Hepatocyte (in vitro differentiated cells): ENCODE measurements around the gene CNIH2. TPM values are rescaled to one million over a fixed set of nuclear protein-coding genes. Genes with fewer than 3 reads are reported as not detected.

Experiments
- DNase-seq: peaks from one replicate; pipeline ENCODE4 v3.0.0-alpha.2; 2016; ENCODE audit warnings: low spot score
- H2AFZ ChIP-seq: fragments of 200-600 bp; sonication (generic); 2 replicates; pipeline ENCODE4 v1.6.0; 2016; ENCODE audit warnings: antibody characterized with exemption, mild to moderate bottlenecking
- H3K27ac ChIP-seq: fragments of 200-600 bp; sonication (generic); 2 replicates; pipeline ENCODE4 v1.5.1; 2016; ENCODE audit warnings: mild to moderate bottlenecking
- H3K27me3 ChIP-seq: fragments of 200-600 bp; sonication (generic); 2 replicates; pipeline ENCODE4 v1.6.1; 2016
- H3K36me3 ChIP-seq: fragments of 200-600 bp; sonication (generic); replicated peaks from 2 replicates; pipeline ENCODE4 v1.5.1; 2016; ENCODE audit warnings: low read depth; ENCODE audit not compliant: insufficient read depth
- H3K4me1 ChIP-seq: fragments of 200-600 bp; sonication (generic); 2 replicates; pipeline ENCODE4 v1.5.1; 2016; ENCODE audit warnings: mild to moderate bottlenecking, moderate library complexity; ENCODE audit not compliant: insufficient read depth
- H3K4me2 ChIP-seq: fragments of 200-600 bp; sonication (generic); 2 replicates; pipeline ENCODE4 v1.6.0; 2016
- H3K4me3 ChIP-seq: fragments of 200-600 bp; sonication (generic); 2 replicates; pipeline ENCODE4 v1.5.1; 2016; ENCODE audit warnings: mild to moderate bottlenecking
- H3K79me2 ChIP-seq: fragments of 200-600 bp; sonication (generic); 2 replicates; pipeline ENCODE4 v1.6.0; 2017; ENCODE audit warnings: mild to moderate bottlenecking
- H3K9me2 ChIP-seq: fragments of 200-600 bp; sonication (generic); replicated peaks from 2 replicates; pipeline ENCODE4 v1.6.0; 2017; ENCODE audit warnings: mild to moderate bottlenecking; ENCODE audit not compliant: insufficient read depth
- H3K9me3 ChIP-seq: fragments of 200-600 bp; sonication (generic); 2 replicates; pipeline ENCODE4 v1.5.1; 2016; ENCODE audit warnings: low read depth, mild to moderate bottlenecking
- H4K20me1 ChIP-seq: fragments of 200-600 bp; sonication (generic); 2 replicates; pipeline ENCODE4 v1.6.0; 2016; ENCODE audit warnings: mild to moderate bottlenecking; ENCODE audit not compliant: insufficient read depth, poor library complexity, severe bottlenecking
- CTCF ChIP-seq: fragments of 200-600 bp; sonication (generic); IDR thresholded peaks from 2 replicates; pipeline ENCODE4 v1.5.1; 2016; ENCODE audit warnings: antibody characterized with exemption, mild to moderate bottlenecking; ENCODE audit not compliant: poor library complexity
- EZH2 ChIP-seq: fragments of 200-600 bp; sonication (generic); IDR thresholded peaks from 2 replicates; pipeline ENCODE4 v1.6.1; 2016; ENCODE audit warnings: antibody characterized with exemption, mild to moderate bottlenecking, borderline replicate concordance
- EZH2phosphoT487 ChIP-seq: fragments of 200-600 bp; sonication (generic); IDR thresholded peaks from one replicate; pipeline ENCODE4 v1.6.1; 2018; ENCODE audit warnings: antibody characterized with exemption, mild to moderate bottlenecking, low read depth, moderate library complexity; ENCODE audit not compliant: unreplicated experiment, severe bottlenecking
- WGBS: methylation state at CpG from one replicate; pipeline ENCODE4 v1.1.6; 2016; ENCODE audit warnings: low lambda C conversion rate; ENCODE audit errors: missing lambda C conversion rate; 5-methylcytosine and 5-hydroxymethylcytosine counted together
- polyA plus RNA-seq: library from polyadenylated mRNA; unstranded; fragments of >200 nt; fragmentation: Nextera tagmentation; extraction: Ambion mirVana; gene quantifications from 2 replicates; pipeline ENCODE4 v1.2.1, GENCODE V29; 2016
- total RNA-seq: library from RNA; depleted of rRNA; stranded (reverse); fragments of >200 nt; gene quantifications from 2 replicates; pipeline ENCODE4 v1.2.3, GENCODE V29; 2014

Gene CNIH2
- total and polyA plus RNA-seq, 2 experiments from 2014 or later = 1.7 to 6.2 TPM

GRCh38 chr11:66291303-66291705 is 13.3 kb downstream of the CNIH2 start:
- peaks cover 30% of the 10 kb centered on the region for H3K27me3 ChIP-seq
- H3K4me1 ChIP-seq = peaks cover 15% of the 10 kb centered on the region
- no peak overlapping the region for H3K4me3 ChIP-seq
- no peak for DNase-seq
- WGBS = 17% methylated on average over 16 of the region's 16 CpGs
- no peaks in the 10 kb centered on the region for H3K9me2 ChIP-seq
- H3K79me2 ChIP-seq = peaks cover 22% of the 10 kb centered on the region
- H3K9me3 ChIP-seq = no peaks in the 10 kb centered on the region
- no peaks in the 10 kb centered on the region for H3K36me3 ChIP-seq
- H2AFZ ChIP-seq = no peak overlapping the region
- H3K27ac ChIP-seq = peak overlapping the region; percentile 3
- H3K4me2 ChIP-seq = peak overlapping the region; percentile 92
- TF ChIP-seq CTCF (no peak), EZH2 (peak; percentile 38)
- H4K20me1 ChIP-seq = no peaks in the 10 kb centered on the region

GRCh38 chr11:66291706-66292542 is 13.9 kb downstream of the CNIH2 start, which contains the start of gene TMEM151A:
TMEM151A (plus strand) TSS chr11:66291894; CDS start chr11:66292014, 120 bp downstream.
- H3K4me1 ChIP-seq = peaks cover 15% of the 10 kb centered on the region
- H3K9me3 ChIP-seq = no peaks in the 10 kb centered on the region
- no peak within 1 kb of the TSS for H2AFZ ChIP-seq
- H3K9me2 ChIP-seq = no peaks in the 10 kb centered on the region
- H3K4me2 ChIP-seq = peak within 1 kb of the TSS; percentile 92
- WGBS = 5% methylated on average over 56 of the region's 95 CpGs
- peak within 1 kb of the TSS; percentile 3 for H3K27ac ChIP-seq
- DNase-seq = peak; percentile 63
- TF ChIP-seq EZH2phosphoT487 = peak; percentile 55
- TF ChIP-seq EZH2 = no peak
- TF ChIP-seq CTCF = no peak
- peaks cover 30% of the 10 kb centered on the region for H3K27me3 ChIP-seq
- H3K36me3 ChIP-seq = no peaks in the 10 kb centered on the region
- H3K4me3 ChIP-seq = no peak within 1 kb of the TSS
- peaks cover 16% of the 10 kb centered on the region for H3K79me2 ChIP-seq
- no peaks in the 10 kb centered on the region for H4K20me1 ChIP-seq

GRCh38 chr11:66292543-66293332 is 14.8 kb downstream of the CNIH2 start:
- TF ChIP-seq EZH2 = no peak
- TF ChIP-seq EZH2phosphoT487 = no peak
- no peak for TF ChIP-seq CTCF
- H2AFZ ChIP-seq = no peak overlapping the region
- no peaks in the 10 kb centered on the region for H3K36me3 ChIP-seq
- no peak overlapping the region for H3K4me3 ChIP-seq
- peak overlapping the region; percentile 92 for H3K4me2 ChIP-seq
- peaks cover 30% of the 10 kb centered on the region for H3K27me3 ChIP-seq
- no peak for DNase-seq
- peaks cover 8% of the 10 kb centered on the region for H3K79me2 ChIP-seq
- no peaks in the 10 kb centered on the region for H3K9me3 ChIP-seq
- no peak overlapping the region for H3K27ac ChIP-seq
- H3K9me2 ChIP-seq = no peaks in the 10 kb centered on the region
- H3K4me1 ChIP-seq = peaks cover 13% of the 10 kb centered on the region
- no peaks in the 10 kb centered on the region for H4K20me1 ChIP-seq
- 80% methylated on average over 17 of the region's 17 CpGs for WGBS
